ENCODE results near the gene MYL3. TPM values are rescaled to one million over a fixed set of nuclear protein-coding genes. Genes with fewer than 3 reads are reported as not detected.

MYL3 gene
- total RNA-seq, 1 experiment from 2014 or later = 0.57 TPM

DNA sequence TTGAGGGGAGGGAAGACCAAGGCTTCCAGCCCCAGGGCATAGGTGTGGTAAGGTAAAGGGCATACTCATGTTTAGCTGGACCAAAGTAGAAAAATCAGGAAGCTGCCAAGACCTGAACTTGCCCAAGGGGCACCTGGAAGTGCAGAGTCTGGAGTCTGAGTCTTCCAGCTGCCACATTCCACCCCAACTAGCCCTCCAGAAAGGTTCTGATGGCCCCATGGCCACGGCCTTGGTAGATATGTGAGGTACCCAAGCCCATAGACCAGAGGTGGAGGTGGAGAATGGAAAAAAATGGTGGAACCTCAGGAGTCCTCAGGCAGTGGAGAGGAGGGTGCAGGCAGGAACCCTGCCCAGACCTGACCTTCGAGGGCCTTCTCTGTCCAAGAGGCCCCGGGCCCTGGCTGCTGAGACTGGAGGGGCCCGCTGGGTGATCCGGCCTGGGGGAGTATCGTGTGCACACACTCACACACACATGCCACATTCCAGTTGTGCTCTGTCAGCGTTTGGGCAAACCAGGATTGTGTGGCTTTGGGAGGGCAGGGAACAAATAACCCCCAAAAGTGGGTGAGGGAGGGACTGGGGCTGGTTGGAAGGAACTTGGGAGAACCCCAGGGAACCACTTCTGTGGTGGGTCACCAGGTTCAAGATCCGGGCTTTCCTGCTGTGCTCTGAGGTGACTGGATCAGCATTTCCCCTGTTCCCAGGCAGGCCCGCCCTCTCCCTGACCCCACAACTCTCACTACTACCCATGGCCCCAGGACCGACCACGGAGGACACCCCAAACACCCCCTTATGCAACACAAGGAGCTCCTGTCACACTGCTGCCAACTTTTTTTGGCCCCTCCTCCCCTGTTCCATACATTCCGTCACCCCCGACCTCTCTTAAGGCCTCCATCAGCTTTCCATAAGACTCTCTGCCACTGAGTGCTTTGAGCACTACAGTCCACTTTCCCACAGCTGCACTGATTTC is 11.6 kb downstream of the MYL3 start:
- no peak for DNase-seq (ENCODE audit: low spot score)

DNA sequence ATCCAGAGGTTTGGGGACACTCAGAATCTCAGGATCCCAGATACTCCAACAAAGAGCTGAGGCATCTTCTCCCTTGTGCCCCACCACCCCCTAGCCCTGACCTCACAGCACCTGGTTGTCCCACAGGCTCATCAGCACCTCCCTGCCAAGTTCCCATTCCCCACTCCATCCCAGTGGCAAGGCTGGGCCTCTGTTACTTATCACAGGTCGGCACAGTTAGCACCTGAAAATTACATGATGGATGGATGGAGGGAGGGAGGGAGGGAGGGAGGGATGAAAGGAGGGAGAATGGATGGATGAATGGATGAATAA is 12.8 kb downstream of the MYL3 start:
- no peak for DNase-seq (ENCODE audit: low spot score)

DNA sequence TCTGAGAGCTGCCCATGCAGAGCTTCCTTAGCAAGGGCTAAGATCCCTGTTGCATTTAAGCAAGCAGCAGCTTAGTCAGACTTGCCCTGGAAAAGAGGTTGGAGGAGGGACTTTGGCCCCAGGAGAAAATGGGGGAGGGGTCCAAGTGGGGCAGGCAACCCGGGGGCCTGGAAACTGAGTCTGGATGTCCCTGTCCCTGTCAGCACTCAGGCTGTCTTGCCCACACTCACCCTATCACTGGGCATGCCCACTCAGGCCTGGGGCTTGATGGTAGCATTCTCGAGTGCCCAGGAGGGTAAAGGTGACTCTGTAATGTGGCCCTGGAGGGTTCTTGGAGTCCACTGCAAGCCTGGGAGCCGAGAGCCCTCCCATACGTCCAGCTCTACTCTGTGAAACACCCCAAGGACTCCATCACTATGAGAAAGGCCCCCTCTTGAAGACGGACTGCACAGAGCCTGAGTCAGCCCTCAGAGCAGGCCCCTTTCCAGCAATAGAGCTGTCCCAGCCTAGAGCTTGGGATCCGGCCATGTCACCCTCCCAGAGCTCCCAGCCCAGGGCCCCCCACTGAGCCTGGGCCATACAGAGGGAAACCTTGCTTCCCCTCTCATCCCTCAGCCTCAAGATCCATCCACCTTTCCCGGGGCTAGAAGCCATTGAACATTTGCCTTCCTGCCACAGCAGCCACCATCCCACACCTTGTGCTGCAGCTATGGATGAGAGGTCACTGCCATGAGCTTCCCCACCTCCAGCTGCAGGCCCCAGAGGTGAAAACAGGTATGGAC is 13.4 kb downstream of the MYL3 start:
- DNase-seq (ENCODE audit: low spot score) = no peak

DNA sequence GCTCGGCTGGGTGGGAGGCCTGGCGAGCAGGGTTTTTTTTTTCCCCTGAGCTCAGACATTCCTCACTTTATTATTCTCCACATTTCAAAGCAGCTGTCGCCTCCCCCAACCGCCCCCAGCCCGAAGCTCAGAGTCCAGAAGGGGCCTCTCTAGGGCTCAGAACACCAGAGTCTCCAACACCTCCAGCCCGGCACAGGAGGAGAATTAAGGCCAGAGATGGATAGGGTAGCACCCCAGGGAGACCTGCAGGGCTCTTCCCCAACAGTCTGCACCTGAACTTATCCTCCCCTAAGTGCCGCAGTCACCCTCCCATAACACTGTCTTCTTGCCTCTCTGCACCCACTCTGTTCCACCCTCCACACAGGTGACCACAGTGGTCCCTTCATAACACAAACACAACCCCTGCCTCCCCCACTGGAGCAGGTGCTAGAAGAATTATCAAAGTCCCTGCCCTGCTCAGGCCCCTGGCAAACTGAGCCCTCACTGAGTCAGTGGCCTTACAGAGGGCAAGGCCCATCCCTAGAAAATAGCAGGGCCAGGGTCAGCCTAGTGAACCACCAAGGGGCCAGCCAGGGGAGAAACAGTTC is 14.1 kb downstream of the MYL3 start:
- no peak for DNase-seq (ENCODE audit: low spot score)

DNA sequence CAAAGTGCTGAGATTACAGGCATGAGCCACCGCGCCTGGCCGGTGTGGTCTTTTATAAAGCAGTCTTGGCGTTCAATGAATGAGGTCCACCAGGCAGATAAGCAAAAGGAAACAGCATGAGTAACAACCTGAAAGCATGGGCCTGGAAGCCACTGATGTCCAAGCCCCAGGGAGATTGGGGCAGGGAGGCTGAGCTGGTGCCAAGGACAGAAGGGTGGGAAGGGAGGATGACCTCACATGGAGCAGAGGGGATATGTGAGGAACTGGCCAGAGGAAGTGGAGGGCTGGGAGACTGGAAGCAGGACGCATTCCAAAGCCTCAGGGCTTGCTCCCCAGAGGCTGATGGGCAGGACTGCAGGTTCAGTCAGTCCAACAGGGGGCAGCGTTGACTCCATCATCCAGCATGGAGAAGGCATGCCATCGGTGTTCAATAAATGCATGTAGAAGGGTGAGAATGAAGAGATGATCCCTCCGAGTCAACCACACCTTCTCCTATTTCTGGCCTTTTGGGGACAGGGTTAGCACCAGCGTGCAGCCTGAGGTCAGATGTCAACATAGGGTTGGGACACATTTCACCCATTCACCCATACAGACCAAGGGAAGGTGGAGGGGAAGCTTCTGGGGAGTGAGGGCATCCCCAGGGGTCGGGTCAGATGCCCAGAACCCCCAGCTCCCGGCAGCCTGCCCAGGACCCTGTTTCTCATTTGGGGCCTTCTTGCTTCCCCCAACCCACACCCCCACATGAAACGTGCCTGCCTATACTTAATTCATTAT is 14.8 kb downstream of the MYL3 start:
- peak; percentile 43 for DNase-seq (ENCODE audit: low spot score)

DNA sequence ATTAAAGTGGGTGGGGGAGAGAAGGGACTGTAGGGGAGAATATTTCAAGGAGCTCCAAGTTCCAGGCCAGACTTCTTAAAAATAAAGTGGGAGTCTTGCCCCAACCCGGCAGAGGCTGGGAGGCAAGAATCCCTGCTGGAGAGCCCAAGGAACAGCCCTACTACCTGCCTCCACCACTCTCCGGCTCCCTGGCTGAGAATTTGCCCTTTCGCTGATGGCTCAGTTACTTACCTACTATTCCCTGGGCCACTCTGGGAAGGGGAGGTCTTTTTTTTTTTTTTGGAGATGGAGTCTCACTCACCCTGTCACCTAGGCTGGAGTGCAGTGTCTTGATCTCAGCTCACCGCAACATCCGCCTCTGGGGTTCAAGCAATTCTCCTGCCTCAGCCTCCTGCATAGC is 15.5 kb downstream of the MYL3 start:
- DNase-seq (ENCODE audit: low spot score) = no peak

DNA sequence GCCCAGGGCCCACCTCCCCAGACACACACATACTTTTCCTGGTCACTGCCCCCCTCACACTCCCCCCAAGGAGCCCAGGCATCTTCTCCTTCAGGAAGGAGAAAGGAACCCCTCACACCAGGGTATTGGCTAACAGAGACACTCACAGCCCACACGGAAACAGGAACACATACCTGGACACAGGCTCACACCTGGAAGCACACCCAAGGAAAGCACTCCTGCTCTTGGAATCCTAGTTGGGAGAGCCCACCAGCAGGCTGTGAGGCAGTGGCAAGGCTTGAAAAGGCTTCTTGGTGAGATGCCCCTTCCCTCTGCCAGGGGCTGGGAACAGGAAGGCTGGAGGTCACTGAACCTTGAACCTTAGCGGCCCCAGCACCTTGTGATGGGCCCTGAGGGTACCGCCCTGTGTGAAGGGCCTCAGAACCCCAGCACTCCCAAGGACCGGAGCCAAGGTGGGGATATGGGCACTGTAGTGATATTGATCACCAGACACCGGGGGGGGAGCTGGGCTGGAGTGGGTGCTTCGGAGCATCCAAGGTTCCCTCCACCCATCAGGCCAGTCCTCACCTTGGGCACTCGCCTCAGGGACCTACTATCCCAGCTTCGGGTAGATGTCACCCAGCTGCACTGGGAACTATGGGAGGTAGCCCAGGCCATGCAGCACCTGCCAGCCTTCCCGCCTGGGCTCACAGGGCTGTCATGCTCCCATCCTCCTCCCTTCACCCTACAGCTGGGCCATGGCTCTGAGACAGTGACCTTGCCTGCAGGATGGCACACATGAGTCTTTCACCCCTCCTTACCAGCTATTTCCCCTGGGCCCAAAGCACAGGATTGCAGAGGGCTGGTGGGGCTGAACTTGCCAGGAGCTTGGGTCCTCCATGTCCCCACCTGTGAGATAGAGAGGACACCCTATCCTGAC is 16.4 kb downstream of the MYL3 start:
- no peak for DNase-seq (ENCODE audit: low spot score)

DNA sequence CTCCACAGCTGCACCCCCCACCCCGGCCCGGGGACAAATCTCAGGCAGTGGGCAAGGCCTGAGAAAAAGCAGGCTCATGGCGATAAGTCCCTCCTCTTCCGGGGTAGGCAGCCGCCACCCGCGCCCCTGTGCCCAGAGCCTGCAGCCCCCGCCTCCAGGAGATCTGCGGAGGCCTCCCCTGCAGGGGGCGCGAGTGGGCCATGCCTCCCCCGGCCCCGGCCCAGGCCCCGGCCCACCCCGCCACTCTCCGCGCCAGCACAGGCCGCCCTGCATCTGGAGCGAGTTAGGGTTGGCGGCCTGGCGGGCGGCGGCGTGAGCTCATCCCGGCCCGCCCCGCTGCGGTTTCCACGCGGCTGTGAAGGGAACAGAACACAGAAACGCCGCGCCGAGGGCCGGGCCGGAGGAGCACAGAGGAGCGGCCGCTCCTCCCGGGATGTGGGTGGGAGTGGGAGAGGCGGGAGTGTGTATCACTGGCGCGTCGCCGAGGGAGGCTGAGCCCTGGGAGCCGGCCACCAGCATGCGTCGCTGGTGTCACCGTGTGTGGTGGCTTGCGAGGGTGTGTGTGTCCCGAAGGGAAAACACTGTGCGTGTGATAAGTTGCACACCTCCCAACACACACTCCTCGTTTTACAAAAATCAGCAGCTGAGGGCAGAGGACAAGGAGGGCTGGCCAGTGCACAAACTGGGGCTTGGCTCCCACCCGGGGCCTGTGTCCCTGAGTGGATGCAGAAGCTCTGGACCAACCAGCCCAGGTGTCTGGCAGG is 17.2 kb downstream of the MYL3 start:
- DNase-seq (ENCODE audit: low spot score) = peak; percentile 47

DNA sequence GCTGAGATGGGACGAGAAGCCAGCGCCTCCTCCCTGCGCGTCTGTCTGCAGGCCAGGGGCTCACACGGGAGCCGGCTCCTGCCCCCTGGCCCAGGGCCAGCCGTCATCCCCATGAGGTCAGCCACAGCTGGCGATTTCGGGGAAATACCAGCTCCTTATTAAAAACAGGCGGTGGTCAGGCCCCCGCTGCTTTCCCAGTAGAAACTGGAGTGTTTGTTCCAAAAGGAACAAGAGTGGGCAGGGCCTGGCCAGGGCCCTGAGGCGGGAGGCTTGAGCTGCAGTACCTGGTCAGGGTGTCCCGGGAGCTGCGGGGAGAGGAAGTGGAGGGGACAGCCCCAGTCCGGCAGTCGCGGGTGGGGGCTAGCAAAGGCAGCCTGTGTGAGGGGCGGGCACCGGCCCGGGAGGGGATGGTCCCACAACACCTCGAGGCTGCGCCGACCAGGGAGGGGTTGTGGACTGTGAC is 17.8 kb downstream of the MYL3 start:
- peak; percentile 53 for DNase-seq (ENCODE audit: low spot score)

DNA sequence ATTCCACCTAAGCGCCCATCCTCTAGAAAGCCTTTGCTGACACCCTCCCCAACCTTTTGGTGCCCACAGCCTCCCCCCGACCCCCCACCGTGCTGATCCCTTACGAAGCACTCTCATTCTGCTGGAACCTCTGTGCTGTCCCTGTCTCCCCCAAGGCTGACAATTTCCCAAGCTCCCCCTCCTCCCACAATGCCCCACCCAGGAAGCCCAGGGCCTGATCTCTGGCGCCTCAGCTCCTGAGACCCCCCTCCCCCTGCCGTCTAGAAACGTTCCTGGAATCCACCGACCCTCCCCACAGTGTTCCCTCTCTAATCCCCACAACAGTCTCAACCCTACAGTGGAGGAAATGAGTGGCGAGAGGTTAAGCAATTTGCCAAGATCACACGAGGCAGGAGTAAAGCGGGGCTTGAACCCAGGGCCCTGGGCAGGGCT is 18.3 kb downstream of the MYL3 start:
- no peak for DNase-seq (ENCODE audit: low spot score)

DNA sequence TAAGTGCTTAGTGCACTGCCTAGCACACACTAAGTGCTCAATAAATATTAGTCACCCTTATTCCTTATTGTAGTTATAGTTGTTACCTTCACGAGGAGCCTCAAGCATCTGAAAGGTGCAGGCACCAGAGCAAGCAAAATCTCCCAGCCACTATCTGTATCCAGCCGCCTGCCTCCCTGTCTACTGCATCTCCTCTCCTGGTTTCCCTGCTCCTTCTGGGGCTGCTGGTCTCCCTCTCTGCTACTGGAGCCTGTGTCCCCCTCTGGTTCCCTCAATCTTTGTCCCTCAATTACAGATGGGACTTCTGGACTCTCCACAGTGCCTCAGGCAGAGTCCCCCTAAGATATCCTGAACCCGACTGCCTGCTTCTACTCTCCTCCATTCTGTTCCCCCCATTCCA is 18.8 kb downstream of the MYL3 start:
- DNase-seq (ENCODE audit: low spot score) = no peak

DNA sequence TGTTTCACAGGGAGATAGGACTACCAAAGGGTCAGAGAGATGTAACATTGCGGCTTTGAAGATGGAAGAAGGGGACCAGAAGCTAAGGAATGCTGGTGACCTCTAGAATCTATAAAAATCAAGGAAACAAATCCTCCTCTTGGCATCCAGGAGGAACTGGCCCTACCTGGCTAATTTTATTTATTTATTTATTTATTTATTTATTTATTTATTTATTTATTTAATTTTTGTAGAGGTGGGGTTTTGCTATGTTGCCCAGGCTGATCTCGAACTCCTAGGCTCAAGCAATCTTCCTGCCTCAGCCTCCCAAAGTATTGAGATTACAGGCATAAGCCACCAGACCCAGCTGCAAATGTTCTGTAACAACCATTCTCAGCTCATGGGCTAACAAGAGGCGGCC is 19.7 kb downstream of the MYL3 start:
- no peak for DNase-seq (ENCODE audit: low spot score)

DNA sequence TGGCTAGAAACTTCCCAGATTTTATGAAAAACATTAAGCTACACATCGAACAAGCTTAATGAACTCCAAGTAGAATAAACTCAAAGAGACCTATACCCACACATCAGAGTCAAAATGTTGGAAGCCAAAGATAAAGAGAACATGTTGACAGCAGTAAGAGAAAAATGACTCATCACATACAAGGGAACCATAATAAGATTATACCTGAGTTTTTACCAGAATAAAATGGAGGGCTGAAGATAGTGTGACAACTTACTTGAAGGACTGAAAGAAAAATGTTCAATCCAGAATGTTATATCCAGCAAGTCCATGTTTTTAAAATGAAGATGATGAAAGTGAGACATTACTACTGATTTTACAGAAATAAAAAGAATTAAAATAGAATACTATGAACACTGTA is 22.8 kb downstream of the MYL3 start:
- no peak for DNase-seq (ENCODE audit: low spot score)

DNA sequence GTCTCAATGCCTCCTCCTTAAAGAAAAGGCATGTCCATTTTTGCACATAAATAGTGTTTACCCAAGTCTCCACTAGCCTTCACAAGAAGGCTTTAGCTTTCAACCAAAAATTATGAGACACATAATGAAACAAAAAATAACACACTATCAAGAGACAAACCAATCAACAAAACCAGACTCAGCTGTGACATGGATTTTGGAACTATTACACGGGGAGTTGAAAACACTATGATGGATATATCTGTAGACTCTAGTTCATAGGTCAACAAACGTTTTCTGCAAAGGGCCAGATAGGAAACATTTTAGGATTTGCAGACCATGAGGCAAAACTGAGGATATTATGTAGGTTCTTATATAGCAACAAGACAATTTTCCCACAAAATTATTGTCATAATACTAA is 24.9 kb downstream of the MYL3 start:
- no peak for DNase-seq (ENCODE audit: low spot score)

DNA sequence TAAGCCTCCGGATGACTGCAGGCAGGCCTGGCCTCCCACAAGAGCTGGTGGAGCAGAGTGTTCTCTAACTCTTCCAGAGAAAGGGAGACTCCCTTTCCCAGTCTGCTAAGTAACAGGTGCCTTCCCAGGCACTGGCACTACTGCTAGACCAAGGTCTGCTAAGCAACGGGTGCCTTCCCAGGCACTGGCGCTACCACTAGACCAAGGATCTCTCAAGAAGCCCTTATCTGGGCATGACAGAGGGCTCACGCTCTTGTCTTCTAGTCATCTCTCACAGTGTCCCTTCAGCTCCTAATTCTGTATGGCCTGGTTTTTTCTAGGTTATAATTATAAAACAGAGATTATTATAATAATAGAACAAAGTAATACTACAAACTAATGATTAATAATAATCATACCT is 27.8 kb downstream of the MYL3 start:
- no peak for DNase-seq (ENCODE audit: low spot score)

DNA sequence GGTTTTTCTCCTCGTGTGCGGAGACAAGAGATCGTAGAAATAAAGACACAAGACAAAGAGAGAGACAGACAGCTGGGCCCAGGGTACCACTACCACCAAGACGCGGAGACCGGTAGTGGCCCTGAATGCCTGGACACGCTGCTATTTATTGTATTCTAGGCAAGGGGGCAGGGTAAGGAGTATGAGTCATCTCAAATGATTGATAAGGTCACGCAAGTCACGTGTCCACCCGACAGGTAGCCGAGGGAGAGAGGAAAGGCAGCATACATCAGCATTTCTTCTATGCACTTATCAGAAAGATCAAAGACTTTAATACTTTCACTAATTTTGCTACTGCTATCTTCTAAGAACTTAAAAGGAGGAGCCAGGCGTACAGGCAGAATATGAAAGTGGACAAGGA is 28.2 kb downstream of the MYL3 start:
- no peak for DNase-seq (ENCODE audit: low spot score)

DNA sequence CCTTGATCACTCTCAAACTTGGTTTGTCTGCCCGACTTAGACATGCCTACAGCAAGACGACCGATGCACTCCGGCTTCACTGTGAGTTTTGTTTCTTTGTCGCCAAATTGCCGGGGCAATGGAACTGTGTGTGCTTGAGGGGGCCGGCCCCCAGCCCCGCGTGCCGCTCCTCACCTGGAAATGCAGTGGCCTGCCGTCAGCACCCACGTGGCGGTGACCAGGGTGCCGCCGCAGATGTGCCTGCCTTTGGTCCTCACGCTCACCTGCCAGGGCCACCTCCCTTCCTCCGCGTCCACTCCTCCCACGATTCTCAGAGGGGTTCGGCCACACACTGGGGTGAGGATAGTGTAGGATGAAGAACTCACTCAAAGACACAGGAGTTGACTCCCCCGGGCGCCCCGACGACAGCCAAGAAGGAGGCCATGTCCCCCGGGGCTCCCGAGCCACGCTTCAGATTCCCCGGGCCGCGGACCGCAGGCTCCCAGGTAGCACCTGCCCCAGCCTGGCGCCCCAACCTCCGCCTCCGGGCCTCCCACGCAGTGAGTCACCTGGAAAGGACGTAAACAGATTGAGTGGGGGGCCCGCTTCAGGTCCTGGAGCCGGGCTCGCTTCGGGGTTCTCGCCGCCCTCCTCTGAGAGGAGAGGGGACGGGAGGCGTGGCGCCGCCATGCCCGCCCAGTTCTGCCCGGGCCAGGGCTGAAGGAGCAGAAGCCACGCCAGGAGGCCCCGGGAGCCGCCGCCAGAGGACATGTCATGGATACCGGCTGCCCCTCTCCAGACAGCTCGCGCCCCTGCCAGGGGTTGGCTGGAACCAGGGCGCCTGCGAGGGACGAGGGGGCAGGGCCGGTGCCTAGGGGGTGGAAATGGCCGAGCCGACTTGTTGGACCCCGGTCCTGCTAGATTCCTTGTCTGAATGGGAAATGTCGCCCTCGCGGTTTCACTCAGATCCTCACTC is 29.6 kb downstream of the MYL3 start:
- no peak for DNase-seq (ENCODE audit: low spot score)

DNA sequence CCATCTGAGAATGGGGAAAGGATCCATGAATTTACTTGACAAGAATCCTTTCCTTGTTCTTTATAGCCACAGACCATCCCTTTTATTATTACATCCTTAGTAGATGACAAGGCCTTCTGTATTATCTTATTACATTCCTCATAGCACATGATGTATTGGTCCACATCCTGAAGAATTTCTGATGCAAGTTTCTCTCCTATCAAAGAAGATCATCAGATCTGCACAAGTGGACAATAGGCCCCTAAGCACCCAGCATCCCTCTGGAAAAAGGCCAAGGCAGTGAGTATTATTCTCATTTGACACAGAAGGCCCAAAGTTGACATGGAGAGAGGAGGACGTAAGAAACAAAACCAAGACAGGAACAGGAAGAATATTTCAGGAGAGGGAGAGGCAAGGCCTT is 31.4 kb downstream of the MYL3 start:
- no peak for DNase-seq (ENCODE audit: low spot score)

DNA sequence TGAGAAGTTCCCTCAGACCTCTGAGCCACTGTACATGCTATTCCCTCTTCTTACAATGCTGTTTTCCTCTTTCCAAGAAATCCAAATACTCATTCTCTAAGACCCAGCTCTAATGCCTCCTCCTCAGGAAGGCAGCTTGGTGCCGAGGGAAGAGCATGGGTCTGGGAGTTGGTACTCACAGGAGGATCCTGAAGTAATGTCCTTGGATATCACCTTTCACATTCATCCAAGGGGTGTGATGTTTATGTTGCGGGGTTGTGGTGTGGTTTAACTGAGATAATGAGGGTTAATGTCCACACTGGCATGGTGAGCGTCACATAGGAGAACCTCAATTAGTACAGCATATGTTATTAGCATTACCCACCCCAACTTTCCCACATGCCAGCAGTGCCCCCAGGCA is 31.9 kb downstream of the MYL3 start:
- no peak for DNase-seq (ENCODE audit: low spot score)
